Gastroesophageal sphincter (tissue), 3 donors: ENCODE data around the gene MRO.

Experiments
- CTCF ChIP-seq, 4 experiments: fragments of 200-600 bp in 2 of 4; fragments of 450-650 bp in 2 of 4; sonication (generic) in 1 of 4; IDR thresholded peaks; one replicate each; pipeline ENCODE4 v1.5.1; 2017 to 2019; ENCODE audit warnings: antibody characterized with exemption in 4 of 4, mild to moderate bottlenecking in 2 of 4, moderate library complexity in 2 of 4
- POLR2A ChIP-seq, 2 donors: fragments of 450-650 bp; IDR thresholded peaks; one replicate each; pipeline ENCODE4 v1.6.1; 2017; ENCODE audit warnings: antibody characterized with exemption in 2 of 2, mild to moderate bottlenecking in 2 of 2, moderate library complexity in 1 of 2

- TF ChIP-seq CTCF (IDR thresholded peaks at IDR 0.05) (no peak), POLR2A (IDR thresholded peaks at IDR 0.05) (no peak)
Measured at GRCh38 chr18:50849419-50849821, 29.6 kb upstream of the MRO start.
